HUDEP-2 (cell line): ENCODE data around the gene SYNGR2.
"Not testable (repeated sequence)": the region's sequence is repeated elsewhere in the genome, so short reads cannot be mapped to it uniquely, and the experiment has no call there.

ENCODE experiments used
- DNase-seq, 76 experiments: peaks; one replicate each; lab custom pipeline; 2025; ENCODE audit not compliant: unreplicated experiment in 76 of 76; lab: John Stamatoyannopoulos, UW

SYNGR2 gene

DNA sequence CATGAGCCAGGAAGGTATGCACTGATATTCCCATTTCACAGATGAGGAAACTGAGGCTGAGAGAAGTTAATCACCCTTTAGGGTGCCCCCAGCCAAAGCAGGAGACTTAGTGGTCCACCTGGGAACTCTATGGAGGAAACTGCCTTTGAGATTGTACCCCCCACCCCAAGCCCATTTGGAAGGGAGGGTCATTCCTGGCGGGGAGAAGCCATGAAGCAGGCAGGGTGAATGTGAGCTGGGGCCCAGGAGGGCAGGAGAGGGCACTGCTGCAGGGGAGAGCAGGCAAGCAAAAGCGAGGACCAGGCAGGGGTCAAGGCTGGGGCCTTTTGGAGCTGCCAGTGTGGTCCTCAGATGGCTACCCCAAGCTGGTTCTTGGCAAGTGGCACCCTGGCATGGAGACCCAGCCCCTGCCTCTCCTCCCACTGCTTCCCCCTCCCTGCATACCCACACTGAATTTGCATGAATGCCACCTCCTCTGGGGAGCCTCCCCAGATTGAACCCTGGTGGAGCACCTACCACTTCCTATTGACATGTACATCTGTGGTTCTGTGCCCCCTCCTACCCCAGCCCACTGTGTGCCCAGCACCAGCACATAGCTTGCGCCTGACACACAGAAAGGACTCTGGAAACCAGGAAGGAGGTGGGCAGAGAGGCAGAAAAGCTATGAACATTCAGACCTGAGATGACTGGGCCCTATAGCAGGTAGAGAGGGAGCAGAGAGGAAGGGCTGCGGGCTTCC, 38.9 kb upstream of the SYNGR2 start:
- peak in 23 of 76 experiments; percentile 6 to 78 (median 44) for DNase-seq

DNA sequence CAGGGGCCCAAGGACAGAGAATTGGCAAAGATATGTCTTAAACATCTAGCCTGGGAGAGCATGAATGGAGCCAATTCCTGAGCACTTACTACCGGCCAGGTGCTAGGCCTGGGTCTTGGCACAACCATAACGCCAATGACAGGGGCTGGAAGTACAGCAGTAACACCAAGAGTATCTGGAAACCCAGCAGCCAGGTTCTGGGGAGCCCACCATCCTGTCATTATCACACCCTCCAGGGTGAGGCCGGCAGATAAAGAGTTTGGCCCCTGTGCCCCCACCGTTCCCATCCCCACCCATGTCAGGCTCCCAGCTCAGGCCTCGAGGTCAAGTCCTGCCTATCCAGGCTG, 38.3 kb upstream of the SYNGR2 start:
- peak in 66 of 76 experiments; percentile 15 to 90 (median 62) for DNase-seq

DNA sequence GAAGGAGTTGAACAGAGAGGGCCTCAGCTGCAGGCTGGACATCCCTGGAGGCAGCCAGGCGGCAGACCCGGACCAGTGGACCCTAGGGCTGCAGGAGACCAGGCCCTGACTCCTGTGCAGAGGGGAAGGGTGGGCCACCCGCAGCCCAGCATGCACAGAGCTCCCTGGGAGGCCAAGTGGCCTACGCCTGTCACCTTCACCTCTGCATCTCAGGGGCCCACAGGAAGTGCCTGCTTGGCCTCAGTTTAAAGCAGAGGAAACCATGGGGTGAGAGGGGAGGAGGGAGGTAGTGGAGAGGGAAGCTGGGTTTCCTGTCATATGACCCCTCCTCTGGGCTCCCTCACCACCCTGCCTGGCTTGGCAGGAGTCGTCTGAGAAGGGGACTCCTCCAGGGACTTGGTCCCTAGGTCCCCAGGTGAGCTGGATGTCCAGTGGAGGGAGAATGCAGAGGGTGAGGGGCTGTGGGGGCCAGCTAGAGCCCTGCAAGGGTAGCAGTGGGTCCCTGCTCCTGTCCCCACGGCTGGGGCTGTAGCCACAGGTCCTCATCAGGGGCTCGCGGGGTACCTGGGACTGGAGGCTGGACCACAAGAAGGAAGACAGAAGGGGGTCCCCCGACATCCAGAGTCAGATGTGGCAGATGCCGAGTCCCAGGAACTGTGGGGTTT, 37.8 kb upstream of the SYNGR2 start, which contains the start of gene TMC8:
TMC8 (plus strand) TSS at position 335 of the 665 bp plus-strand sequence. CDS start 818 bp downstream, outside the sequence.
- peak in 30 of 76 experiments; percentile 19 to 70 (median 58) for DNase-seq

DNA sequence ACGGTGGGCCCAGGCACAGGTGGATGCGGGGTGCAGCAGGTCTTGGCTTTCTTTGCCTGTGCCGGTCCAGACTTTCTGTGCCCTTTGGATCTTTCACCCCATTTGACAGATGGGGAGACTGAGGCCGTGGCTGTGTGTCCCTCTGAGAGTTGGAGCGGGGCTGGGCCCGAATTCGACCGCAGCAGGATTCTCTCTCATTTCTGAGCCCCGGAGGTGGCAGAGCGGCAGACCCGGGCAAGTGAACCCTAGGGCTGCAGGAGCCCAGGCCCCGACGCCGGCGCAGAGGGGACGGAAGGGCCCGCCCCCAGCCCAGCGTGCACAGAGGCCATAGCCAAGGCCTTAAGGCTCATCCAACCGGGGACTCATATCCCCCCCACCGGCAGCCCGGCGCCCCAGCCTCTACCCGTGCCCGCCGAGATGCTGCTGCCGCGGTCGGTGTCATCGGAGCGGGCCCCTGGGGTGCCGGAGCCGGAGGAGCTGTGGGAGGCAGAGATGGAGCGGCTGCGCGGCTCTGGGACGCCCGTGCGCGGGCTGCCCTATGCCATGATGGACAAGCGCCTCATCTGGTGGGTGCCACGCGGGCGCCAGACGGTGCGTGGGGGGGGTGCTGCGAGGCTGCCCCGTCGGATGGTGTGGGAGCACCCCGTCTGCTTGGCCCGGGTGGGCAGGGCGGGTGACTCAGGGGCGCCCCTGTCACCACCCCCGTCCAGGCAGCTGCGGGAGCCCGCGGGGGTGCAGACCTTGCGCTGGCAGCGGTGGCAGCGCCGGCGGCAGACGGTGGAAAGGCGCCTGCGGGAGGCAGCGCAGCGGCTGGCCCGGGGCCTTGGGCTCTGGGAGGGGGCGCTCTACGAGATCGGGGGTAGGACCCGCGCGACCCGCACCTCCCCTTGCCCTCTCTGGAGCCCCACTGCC, 37.0 kb upstream of the SYNGR2 start:
- DNase-seq: peak in 34 of 76 experiments; percentile 6 to 71 (median 38)

DNA sequence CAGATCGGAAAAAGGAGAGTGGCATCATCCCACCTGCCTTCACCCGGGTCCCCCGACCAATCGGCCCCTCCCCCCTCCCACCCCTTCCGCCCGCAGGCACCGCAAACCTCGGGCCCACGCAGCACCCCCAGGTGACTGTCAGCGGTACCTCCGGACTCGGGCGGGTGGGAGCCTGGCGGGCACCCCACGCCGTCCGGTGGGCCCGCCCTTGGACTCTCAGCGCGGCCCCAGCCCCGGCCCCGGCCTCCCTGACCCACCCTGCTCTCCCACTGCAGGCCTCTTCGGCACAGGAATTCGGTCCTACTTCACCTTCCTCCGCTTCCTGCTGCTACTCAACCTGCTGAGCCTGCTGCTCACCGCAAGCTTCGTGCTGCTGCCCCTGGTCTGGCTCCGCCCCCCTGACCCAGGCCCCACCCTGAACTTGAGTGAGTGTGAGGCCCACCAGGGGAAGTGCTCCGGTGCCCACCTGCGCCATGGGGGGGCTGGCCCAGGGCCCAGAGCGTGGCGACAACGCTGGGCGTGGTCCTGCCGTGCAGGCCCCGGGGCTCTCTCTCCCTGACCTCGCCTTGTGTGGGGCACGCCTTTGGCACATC, 36.2 kb upstream of the SYNGR2 start:
- peak in 52 of 76 experiments; percentile 14 to 72 (median 44) for DNase-seq

DNA sequence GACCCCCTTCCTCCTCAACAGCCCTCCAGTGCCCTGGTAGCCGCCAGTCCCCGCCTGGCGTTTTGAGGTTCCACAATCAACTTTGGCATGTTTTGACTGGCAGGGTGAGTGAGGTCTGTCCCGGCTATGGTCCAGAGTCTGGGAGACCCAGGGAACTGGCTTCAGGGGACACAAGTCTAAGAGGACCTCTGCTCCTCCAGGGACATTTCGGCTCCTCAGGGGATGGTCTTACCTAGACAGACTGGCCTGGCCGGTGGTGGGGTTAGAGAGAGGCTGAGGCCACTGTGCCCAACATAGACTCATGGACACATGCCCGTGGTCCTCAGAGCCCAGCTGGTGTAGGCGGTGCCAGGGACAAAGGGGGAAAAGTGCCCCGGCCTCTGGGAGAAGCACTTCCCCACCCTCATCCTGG, 35.6 kb upstream of the SYNGR2 start:
- DNase-seq: peak in 3 of 76 experiments; percentile 44 to 58 (median 54)

DNA sequence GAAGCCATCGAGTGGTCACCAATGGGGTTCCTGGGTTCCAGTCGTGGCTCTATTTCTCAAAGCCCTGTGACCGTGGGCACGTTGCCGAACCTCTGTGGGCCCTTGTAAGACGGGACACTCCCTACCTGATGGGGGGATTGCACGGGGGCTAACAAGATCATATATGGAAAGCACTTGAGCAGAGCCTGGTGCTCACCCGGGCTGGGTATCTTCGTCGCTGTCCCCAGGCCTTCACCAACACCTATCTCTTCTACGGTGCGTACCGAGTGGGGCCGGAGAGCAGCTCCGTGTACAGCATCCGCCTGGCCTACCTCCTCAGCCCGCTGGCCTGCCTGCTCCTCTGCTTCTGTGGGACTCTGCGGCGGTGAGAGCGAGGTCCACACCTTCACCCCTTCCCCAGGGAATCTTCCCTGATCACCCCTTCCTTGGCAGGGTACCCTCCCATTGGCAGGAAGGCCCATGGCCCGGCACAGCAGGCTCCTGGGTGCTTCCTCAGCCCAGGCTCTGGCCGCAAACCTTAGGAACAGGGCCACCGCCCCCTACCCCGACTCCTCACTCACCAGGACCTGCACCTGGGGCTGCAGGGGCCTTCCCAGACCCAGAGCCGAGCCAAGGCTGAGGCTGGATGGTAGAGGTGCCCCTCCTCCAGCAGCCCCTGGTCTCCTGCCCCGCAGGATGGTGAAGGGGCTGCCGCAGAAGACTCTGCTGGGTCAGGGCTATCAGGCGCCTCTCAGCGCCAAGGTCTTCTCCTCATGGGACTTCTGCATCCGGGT, 35.0 kb upstream of the SYNGR2 start:
- DNase-seq: no peak

DNA sequence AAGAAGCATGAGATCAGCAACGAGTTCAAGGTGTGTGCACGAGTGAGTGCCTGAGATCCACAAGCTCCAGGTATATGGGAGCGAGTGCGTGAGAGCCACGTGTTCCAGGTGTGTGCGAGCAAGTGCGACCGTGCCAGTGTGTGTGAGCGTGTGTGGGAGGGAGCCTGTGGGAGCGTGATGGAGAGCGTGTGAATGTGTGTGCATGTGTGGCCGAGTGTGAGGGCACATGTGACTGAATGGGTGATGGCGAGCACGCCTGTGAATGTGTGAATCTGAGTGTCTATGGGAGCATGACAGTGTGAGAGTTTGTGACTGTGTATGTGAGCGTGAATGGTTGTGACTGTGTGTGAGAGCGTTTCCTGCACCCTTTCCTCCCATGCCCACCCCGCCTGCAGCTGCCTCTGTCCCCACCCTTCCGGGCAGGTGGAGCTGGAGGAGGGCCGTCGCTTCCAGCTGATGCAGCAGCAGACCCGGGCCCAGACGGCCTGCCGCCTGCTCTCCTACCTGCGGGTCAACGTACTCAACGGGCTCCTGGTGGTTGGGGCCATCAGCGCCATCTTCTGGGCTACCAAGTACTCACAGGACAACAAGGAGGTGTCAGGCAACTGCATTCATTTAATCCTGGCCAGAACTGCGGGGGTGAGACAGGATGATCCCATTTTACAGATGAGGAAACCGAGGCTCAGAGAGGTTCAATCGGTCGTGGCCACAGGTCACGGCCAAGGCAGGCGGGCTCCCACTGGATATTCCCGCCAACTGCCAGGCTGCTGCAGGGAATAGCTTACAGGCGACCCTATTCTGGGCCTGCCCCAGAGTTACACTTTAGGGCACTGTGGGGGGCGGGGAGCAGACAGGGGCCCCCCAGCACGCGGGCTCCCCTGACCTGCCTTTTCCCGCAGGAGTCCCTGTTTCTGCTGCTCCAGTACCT, 34.1 kb upstream of the SYNGR2 start:
- DNase-seq: peak in 64 of 76 experiments; percentile 13 to 79 (median 50)

DNA sequence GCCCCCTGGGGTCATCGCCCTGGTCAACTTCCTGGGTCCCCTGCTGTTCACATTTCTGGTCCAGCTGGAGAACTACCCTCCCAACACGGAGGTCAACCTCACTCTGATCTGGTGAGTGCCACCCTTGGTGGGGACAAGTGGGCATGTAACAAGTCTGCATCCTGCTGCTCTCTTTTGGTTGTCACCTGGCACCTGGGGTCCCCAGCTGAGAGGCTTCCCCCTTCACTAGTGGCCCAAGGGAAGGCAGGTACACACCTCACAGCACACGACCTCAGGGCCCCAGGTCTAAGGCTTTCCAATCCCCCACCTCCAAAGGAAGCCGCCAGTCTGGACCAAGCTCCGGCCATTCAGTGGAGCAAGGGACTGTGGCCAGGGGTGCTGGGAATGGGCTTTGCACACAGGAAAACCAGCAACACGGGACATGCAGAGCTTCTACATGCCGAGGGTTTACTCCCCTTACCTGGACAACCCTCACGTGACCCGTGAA, 33.4 kb upstream of the SYNGR2 start:
- DNase-seq: no peak

DNA sequence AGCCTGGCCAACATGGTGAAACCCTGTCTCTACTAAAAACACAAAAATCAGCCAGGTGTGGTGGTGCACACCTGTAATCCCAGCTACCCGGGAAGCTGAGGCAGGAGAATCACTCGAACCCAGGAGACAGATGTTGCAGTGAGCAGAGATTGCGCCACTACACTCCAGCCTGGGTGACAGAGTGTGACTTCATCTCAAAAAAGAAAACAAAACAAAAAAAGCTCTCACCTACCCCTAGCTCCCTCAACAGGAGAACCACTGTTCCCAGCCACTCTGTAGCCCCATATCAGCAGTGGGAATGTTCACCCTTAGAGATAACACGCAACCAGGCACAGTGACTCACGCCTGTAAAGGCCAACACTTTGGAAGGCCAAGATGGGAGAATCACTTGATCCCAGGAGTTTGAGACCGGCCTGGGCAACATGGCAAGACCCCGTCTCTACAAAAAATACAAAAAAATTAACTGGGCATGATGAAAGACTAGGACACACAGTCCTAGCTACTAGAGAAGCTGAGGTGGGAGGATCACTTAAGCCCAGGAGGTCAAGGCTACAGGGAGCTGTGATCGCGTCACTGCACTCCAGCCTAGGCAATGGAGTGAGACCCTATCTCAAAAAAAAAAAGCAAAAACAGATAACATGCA, 32.4 kb upstream of the SYNGR2 start:
- DNase-seq: no peak

DNA sequence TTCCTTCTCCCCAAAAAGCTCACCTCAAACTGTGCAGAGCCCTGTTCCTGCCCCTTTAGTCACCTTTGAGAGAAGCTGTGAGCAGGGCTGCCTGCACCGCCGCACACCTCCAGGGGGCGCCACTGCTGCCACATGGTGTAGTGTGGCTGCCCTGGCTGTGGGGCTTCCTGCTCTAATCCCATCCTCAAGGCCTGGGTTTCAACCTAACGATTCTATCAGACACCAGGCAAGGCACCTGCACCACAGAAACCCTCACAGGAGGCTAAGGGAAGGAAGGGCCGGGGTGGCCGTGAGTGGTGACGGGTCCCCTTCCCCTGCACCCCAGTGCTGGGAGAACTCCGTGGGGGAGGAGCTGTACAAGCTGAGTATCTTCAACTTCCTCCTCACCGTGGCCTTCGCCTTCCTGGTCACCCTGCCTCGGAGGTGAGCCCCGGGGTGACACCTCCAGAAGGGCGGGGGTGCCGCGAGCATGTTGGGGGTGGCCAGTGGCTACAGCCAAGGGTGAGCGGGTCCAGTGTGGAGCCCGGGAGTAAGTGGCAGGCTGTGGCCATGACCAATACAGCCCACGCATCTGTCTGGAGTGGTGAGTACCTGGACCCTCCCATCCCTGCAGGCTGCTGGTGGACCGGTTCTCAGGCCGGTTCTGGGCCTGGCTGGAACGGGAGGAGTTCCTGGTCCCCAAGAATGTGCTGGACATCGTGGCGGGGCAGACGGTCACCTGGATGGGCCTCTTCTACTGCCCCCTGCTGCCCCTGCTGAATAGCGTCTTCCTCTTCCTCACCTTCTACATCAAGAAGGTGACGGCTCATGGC, 30.8 kb upstream of the SYNGR2 start:
- peak in 10 of 76 experiments; percentile 14 to 35 (median 18) for DNase-seq

DNA sequence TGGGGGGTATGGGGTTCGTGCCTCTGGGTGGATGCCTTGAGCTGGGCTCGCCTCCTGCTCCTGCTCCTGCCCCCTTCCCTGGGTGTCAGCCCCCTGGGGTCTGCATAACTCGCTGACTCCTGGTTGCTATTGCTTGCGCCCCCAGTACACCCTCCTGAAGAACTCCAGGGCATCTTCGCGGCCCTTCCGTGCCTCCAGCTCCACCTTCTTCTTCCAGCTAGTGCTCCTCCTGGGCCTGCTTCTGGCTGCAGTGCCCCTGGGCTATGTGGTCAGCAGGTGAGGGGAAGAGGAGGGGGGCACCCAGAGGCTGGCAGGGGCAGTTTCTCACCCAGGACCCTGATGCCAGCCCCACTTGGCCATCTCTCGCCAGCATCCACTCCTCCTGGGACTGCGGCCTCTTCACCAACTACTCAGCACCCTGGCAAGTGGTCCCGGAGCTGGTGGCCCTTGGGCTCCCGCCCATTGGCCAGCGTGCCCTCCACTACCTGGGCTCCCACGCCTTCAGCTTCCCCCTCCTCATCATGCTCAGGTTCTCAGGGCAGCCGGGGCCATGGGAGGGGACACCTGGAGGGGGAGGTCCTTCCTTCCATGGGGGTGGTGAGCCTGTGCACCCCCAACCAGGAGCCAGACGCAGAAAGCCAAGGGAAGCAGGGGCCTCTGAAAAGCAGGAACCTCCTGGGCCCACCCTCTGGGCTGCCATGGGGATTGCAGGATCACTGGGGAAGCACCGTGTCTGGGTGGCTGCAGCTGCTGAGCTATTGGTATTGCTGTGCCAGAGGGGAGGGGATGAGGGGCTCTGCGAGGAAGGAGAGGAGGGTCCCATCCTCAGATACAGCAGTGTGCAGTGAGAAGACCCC, 29.9 kb upstream of the SYNGR2 start:
- peak in 1 of 76 experiments; percentile 34 for DNase-seq

DNA sequence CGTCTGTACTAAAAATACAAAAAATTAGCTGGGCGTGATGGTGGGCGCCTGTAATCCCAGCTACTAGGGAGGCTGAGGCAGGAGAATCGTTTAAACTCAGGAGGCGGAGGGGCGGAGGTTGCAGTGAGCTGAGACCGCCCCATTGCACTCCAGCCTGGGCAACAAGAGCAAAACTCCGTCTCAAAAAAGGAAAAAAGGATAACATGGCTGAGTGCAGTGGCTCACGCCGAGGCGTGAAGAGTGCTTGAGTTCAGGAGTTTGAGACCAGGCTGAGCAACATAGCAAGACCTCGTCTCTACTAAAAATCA, 28.6 kb upstream of the SYNGR2 start:
- DNase-seq: not testable (repeated sequence)

DNA sequence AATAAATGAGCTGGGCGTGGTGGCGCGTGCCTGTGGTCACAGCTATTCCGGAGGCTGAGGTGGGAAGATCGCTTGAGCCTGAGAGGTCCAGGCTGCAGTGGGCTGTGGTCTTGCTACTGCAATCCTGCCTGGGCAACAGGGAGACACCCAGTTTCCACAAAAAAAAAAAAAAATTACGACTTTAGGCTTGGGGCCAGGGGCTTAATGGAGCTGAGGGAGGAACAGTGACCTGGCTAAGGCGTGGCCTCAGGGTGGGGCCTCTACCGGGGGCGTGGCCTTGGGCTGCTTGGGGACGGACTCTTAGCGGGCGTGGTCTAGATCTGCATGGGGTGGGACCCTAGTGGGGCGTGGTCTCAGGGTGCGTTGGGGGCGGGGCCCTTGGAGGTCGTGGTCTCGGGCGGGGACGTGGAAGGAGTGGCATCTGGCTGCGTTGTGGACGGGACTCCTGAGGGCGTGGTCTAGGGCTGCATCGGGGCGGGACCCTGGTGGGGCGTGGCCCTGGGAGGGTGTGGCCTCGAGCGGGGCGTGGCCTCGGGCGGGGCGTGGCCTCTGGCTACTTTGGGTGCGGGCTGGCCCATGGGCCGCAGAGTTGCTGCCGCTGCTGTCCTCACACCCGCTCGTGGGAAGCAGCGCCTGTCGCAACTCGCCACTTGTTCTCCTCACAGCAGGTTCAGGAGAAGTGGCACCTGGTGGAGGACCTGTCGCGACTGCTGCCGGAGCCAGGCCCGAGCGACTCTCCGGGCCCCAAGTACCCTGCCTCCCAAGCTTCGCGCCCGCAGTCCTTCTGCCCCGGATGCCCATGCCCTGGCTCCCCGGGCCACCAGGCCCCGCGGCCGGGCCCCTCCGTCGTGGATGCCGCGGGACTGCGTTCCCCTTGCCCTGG, 28.0 kb upstream of the SYNGR2 start:
- DNase-seq: peak; percentile 68 to 100 (median 98)

DNA sequence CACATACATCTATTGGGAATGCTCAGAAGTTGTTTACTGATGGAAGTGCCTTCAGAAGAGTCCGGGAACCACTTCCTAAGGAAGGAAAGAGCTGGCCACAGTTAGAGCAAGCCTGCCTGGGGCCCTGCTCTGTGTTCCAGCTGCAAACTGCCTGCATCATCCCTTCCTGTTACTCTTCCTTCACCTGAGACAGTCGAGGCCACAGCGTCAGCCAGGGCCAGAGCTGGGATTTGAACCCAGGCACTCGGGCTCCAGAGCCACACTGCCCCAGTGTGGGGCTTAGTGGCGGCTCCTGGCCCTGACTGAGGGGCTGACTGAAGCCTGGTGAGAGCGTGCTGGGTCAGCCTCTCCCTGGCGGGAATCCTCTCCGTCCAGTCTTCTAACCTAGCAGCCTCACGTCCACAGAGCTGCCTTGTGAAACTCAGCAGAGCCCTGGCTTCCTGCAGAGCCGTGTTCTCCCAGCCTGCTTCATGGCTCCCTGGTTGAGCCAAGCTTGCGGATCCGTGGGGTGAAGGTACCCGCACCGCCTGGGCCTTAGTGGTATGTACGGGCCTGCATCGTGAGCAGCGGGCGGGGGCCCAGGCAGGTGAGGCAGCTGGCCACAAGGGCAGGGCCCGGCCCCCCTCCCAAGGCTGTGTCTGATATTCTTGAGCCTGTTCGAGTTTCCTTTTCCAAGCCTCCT, 26.8 kb upstream of the SYNGR2 start:
- no peak for DNase-seq
